ENCODE data around the gene LPP.

LPP gene

DNA sequence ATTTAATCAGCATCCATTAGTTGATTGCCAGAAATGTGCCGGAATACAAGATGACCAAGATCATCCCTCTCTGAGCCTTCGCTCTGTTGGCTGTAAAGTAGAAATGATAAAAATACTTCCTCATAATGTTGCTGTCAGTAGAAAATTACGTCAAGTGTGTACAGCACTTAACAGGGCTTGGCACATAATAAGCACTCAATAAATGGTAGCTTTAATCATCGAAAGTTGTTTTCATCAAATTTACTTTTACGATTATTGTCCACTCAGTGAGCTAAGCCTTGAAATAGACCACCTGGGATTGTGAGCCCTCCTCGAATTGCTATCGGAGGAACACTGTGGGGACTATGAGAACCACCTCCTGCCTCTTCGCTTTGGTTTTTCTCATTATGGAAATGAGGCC, 716.5 kb downstream of the LPP start:
- DNase-seq = no peak

DNA sequence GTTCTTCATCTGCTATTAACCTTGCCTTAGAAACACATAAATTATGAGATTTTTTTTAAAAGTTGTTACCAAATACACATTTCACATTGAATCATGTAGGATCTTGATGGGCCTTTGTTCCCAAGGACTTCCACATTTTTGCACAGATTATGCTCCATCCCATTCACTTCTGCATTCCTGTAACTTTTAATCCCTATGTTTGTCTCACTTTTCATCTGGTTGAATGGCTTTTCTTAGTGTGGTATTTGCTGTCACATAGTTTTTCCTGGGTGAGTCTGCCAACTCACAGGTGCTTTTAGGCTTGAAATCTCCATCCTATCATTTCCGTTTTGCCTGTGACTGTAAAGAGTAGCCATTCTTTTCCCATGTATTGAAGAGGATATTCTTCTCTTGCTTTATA, 720.6 kb downstream of the LPP start:
- no peak for DNase-seq

DNA sequence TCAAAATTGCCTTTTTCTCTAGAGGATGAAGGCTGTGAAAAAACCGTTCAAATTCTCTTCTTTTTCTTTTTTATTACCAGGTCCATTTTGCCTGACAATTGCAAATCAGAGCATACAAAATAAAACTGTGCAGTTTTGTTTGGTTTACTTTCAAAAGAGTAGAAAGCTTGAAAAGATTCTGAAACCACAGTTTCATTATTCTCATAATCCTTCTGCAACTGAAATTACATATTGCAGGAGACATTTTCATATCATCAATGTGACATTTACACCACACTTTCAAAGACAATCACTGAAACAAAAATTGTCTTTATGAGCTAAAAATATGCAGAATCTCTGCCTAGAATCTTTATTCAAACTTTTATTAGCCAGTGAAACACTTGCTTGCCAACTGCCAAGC, 721.5 kb downstream of the LPP start:
- DNase-seq = no peak

DNA sequence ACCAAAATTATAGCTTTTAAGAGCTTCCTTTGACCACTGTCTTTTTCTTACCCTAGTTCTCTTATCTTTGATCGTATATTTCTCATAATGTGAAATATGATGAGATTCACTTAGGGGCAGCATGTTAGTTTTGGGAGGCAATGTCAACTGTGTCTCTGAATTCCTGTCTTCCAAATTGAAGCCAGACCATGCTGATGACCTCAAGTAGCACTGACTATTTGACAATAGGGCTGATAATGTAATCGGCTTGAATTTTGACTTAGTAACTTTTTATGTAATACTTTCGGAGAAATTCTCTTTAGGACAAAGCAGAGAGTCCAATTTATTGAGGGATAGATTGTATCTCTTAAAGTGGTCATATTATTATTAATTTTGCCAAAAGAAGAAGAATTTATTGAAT, 722.4 kb downstream of the LPP start:
- DNase-seq = no peak

DNA sequence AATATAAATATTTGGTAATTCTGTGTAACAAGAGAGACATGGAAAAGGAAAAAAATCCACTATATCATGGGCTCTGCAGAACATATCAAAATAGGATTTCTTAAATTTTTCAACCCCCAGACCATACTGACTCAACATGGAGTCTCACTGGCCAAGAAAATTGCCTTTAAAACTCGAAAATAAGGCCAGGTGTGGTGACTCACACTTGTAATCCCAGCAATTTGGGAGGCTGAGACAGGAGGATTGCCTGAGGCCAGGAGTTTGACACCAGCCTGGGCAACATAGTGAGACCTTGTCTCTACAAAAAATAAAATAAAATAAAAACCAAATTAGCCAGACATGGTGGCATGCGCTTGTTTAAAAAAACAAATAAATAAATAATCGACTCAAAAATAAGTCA, 723.4 kb downstream of the LPP start:
- no peak for DNase-seq

DNA sequence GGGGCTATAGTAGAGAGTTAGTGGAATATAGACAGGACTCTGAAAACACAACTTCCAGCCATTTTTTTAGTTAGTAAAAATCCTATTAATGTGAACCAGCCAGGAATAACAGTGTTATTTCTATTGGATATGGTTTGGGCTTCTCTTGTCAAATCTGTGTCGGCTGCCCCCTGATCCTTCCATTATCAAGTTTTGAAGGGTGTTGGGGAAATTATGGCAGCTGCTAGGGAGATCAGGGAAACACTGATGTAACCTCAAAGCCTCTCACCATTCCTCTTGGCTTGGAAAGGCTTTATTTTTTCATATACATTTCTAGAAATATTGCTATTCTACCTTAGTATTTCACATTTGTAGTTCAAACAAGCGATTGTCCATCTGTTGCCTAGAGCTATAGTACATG, 724.1 kb downstream of the LPP start:
- DNase-seq = no peak

DNA sequence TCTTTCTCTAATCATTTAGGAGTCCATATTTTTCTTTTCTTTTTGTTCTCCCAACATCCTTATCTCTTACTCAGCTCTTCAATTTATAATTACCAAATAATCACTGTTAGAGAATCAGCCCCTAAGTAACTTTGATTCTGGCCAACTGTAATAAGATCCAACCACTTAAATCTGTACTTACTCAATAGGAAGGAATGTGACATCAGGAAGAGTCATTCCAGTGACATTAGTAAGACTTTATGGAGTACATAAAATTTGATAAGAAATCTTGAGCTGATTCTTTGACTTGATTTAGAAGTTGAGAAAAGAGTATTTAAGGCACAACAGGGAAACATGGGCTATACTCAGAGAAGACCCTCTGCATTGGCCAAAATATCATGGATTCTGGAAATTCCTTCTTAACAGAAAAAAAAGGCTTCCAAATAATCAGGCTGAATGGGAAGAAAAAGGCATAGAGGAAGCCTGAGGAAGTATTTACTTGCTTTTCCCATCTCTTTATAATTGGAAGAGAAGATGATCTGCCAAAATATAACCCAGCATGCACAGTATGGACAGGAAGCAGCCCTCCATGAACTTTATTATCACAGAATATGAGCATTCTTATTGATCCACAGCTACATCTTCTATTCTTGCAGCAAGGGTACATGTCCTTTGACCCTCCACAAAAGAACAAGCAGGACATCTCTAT, 728.1 kb downstream of the LPP start:
- no peak for DNase-seq

DNA sequence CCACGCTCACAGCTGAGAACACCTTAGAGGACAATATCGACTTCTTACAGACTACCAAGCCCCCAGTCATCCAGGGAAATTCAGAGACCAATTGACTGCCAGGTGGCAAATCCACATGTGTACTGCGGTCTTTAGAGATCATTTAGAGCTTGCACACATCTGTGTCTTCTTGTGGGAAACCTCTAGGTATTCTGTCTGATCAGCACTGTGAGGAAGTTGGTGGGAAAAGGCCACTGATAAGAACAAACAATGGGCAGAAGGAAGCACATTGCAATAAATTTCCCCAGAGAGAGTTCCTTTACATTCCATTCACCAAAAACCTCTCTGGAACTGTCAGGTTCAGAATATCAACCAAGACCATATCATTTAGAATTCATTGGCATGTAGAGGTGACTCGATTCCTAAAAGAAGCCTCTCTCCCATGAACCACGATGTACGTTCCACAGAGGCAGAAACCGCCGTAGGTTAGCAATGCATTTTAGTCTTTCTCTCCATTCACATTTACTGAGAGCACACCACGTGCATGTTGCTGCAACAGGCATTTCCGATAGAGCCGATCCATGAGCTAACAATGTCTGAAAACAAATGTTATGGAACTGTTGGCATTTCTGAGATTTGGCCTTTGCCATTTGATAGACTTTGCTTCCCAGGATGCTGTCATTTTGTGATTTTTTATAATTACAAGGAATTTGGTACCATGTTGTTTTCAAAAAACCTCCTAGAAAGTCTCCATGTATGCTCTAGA, 730.5 kb downstream of the LPP start:
- no peak for DNase-seq

DNA sequence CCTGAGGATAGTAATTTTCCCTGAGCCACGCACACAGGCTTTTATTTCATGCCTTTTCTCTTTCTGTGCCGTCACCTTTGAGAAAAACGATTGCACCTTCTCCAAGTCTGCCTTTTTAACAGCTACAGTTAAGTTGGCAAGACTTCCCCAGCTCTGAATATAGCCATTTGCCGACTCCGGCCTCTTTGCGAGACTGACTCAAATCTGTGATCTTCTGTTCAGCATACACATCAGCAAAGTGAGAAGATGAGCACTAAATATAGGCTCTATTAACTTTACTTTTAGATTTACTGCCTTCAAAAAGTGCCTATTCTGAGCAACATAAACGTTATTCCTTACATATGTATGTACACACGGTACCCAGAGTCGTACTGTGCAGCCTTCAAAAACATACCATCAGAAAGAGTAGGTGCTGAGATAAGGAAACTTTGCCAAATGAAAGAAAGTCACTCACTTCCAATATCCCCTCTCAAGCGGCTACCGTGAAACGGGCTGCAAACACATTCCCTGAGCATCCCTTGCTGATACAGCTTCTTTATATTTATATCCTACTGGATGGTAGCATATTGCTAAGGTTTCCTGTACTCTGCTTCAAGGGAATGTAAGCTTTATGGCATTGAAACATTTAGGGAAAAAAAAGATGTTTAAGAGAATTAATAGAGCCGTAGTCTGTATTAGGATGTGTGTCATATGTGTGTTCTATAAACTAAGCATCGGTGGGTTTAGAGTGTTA, 734.5 kb downstream of the LPP start:
- DNase-seq = no peak

DNA sequence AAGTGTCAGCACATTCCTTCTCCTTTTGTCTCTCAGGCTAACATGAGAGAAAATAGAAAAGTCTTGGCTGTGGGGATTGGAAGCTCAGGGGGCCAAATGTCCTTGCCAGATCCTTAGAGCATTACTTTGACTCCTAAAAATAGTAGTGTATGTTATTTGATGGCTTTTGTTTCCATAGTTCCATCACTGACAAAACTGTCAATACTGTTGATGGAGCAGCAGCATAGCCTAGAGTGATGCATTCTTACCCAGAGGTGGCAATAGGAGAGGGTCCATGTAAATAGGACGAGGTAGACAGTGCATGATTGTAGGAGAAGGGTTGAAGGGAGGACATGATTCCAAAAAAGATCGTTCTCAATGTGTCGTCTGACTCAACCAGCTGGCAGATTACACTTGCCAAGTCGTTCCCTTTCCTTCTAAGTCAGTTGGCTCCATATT, 735.1 kb downstream of the LPP start:
- no peak for DNase-seq

DNA sequence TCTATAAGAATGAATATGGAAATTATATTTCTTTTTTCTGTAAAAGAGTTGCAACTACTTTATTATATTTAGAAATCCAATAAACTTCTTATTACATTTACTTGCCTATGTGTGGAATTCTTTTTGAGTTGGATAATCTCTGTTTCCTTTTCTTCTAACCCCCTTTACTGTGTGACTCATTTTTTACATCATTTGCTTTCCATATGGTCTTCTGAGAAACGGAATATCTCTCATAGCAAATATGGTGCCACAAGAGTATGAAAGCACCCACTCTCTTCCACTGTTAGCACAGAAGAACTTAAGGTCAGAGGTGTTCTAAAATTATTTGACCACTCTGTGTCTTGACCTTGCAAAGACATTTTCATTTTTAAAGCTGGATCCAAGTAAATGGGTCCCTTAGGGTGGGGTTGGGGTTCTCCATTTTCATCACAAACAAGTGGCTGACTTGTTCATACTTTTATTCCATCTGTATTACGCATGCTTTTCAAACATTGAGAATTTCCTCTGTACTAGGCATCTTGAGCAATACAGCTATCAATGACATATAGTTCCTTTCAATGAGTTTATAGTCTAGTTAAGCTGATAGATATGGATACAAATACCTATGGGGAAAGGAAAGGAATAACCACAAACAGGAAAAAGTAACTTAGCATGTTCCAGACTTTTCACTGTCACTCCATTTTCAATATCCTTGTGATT, 736.8 kb downstream of the LPP start:
- DNase-seq = no peak

DNA sequence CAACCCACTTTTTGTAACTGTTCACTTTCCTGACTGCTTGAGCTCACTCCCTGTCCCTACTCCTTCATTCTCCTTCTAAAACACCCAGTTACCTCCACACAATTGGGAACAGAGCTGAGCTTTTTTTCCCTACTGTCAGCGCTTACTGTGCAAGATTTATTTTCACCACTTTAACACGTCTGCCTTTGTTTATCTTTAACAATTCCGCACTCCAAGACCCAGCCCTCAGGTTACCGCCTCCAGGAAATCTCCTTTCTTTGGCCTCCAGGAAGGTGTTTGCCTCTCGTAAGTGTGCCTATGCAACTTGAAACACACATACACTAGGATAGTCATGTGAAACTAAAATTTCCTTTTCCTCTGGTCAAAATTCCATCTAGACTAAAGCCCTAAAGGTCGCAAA, 745.9 kb downstream of the LPP start:
- DNase-seq = no peak

DNA sequence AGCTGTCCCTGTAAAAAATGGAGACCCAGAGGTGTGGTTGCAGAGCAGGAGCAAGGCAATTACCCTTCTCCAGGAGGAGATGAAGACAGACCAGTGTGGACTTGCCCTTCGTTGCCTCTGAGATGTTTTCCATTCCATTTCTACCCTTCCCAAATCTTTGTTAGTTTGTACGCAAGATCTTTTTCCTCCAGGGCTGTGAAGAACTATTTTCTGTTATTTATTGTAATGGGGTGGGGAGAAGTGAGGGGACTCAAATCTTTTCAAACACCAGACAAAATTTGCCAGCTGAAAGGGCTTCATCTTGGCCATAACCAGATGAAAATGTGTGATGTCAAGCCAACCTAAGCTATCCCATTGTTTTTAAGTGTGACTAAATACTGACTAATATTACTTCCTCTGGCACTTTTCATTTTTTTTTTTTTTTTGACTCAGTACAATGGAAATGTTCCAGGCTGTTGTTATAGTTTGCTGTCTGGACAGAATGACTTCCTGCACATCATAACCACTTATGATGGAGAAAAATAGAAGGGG, 746.5 kb downstream of the LPP start:
- DNase-seq = no peak

DNA sequence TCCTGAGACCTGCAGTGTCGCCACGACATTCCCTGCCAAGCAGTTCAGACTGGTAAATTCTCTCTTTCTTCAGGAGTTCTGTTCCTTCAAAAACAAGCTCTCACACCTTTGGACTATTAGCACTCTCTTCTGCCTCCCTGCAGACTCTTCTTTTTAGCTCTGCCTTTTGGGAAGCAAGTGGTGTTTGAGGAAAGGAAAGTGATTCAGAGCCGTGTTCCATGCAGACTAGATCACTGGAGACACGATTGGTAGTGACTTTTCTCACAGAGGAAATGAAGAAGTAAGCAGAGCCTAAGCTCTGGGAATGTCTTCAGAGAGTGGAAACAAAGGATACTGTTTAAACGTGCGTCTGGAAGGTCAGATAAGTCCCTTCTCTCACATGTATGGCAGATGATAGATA, 747.2 kb downstream of the LPP start:
- DNase-seq = no peak

DNA sequence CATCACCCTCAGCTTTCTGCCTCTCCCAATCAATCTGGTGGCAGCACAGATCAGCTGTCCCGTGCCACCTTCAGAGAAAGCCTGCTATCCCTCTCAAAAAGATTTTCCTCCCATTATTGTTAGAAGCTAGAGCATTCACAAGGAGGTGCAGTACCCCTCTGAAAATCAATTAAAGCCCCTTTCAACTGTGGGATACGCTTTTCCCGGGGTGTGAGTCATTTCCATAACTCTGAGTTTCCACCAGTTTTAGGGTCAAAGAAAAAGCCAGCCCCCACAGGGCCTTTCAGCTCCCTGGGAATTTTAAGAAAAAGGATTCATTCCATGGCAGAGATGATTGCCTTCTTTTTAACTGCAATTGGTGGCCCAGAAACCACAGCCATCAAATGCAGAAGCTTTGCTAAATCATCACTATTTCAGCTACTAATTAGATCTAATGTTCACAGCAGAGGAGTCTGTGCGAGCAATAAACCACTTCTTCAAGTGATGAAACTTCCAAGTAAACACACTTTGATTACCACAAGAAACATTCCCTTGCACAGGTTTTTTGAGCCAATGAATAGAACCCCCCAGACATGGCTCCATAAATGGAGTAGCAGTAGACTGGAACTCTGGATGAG, 747.8 kb downstream of the LPP start:
- no peak for DNase-seq

DNA sequence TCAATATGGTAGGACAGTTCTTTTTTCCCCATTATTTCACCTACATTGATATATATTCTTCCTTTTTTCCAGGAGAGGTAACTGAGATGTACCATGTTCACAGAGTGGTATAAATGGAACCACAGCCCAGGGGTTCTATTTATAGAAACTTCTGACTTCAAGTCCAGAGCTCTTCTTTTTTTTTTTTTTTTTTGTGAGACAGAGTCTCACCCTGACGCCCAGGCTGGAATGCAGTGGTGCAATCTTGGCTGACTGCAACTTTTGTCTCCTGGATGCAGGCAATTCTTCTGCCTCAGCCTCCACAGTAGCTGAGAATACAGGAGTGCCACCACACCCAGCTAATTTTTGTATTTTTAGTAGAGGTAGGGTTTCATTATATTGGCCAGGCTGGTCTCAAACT, 750.7 kb downstream of the LPP start:
- DNase-seq = no peak

DNA sequence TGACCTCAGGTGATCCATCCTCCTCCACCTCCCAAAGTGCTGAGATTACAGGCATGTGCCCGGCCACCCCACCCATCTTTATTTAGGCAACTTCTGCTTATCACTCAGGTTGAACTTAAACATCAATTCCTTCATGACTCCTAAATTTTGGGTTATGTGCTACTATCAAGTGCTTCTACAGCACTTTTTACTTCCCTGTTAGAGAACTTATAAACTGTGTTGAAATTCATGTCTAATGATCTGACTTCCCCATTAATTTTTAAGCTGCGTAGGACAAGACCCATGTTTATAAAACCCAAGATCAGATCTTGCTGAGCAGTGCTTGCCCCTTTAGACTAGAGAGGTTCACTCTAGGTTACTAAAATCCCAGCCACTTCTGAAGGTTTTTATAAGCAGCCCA, 751.6 kb downstream of the LPP start:
- DNase-seq = no peak

DNA sequence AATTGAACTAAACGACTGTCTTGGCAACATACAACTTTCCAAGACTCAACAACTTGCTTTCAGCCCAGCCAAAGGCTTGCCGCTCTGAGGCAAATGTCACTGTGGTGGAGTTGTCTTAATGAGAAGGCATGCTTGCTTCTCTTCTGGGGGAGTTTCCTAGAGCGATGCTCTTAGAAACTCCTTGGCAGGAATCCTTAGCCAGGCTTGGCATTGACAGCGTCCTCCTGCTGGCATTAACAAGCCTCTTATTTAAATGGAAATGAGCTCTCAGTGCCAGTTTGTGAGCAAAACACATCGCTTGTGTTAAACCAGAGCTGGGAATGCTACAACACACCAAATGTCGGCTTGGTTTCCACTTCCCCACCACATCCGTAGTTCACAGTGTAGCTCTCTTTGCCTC, 752.3 kb downstream of the LPP start:
- no peak for DNase-seq

DNA sequence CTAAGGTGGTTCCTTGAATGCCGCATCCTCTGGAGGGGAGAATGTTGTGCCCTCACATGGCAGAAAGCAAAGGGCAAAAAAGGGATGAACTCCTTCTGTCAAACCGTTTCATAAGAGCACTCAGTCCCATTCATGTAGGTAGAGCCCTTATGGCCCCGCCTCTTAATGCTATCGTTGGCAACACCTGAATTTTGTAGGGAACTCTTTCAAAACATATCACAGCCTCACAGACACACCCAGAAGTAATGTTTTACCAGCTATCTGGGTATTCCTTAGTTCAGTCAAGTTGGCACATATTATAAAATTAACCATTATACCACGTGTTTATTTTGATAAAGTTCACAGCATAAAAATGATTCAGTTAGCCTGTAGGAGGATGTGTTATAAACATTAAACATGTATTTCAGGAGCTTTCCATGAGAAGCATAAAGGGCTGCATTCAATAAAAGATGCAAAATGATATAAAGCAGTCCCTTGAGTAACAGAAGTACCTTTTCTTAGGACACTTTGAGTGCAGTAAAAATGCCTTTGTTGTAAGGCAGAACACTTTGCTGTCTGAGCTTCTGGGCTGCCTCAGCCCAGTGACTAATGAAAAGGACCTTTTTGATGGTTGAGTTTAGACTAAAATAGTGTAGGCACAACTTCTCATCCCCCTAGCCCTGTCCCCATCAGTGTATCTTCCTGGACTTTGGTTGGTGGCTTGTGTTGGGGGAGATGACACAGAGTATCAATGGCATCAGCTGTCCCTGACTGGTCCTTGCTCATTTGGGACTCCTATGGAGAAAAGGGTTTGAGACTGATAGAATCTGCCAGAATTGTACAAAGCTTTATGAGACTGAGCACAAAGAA, 754.3 kb downstream of the LPP start:
- no peak for DNase-seq

DNA sequence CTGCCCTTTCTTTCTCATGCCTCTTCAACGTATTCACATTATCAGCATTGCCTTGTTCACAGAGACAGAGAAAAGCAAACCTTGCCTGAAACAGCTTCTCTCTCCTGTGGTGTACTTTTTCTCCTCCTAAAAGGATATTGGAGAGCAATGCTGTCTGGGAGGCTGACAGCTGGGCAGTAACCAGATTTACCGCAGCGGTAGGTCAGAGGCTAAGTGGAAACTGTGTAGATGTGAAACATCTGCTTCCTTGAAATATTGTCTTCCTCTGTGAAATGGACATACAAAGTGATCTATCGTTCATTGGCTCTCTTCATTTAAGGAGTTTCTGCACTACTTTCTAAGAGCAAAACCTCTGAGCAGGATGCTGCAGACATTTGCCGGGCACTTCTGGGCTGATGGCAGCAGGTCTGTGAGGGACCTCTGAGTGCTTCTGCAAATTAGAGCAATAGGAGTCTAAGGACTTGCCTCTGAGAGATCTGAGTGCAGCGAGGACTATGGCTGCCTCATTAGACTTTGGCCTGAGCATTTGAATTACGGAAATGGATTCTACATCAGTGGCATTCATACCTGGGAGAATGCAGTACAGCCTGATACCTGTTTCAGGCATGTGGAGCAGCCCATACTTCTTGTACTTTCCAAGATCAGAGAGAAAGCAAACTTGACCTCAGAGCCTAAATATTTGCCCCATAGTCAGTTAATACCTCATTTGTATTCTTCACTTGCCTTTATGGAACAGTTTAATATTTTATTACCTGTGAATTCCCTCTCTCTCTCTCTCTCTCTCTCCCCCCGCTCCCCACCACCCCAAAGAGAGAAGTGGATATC, 757.3 kb downstream of the LPP start:
- no peak for DNase-seq

DNA sequence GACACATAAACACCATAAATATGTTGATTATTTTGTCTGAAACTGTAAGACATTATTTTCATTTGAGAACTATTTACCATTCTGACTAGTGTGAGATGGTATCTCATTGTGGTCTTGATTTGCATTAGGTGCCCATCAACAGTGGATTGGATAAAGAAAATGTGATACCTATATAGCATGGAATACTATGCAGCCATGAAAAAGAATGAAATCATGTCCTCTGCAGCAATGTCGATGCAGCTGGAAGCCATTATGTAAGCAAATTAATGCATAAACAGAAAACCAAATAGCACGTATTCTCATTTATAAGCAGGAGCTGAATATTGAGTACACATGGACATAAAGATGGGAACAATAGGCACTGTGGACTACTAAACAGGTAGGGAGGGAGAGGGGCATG, 759.1 kb downstream of the LPP start:
- no peak for DNase-seq
